ENCODE results near the gene PHF2. TPM values are rescaled to one million over a fixed set of nuclear protein-coding genes. Genes with fewer than 3 reads are reported as not detected.

PHF2 gene
- polyA plus RNA-seq, 2 donors, result 11.7 to 17.9 TPM

DNA sequence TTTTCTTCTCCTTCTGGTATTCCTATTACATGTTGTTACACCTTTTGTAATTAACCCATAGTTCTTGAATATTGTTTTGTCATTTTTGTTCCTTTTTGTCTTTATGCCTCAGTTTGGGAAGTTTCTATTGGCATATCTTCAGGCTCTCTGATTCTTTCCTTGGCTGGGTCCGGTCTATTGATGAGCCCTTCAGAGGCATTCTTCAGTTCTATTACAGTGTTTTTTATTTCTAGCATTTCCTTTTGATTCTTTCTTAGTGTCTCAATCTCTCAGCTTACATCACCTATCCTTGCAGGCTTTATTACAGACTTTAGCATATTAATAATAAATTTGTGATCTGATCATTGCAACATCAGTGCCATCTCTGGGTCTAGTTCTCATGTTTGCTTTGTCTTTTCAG, 33.8 kb downstream of the PHF2 start:
- Histone ChIP-seq H3K4me1 (ENCODE audit: control insufficient read depth in 2 of 2, insufficient read depth in 2 of 2, low read length in 1 of 2) (peaks cover 5 to 9% of the 10 kb centered on the region in 2 donors), H3K27ac (ENCODE audit: low read depth in 2 of 2, low read length in 1 of 2) (no peak overlapping the region), H3K27me3 (ENCODE audit: control insufficient read depth in 1 of 2, insufficient read depth in 2 of 2, low read length in 2 of 2) (no peaks in the 10 kb centered on the region), H3K9me3 (ENCODE audit: control insufficient read depth in 2 of 2, insufficient read depth in 1 of 2, low read depth in 1 of 2, low read length in 1 of 2) (peaks cover 0 to 2% of the 10 kb centered on the region in 2 donors), H3K36me3 (ENCODE audit: control insufficient read depth in 2 of 2, insufficient read depth in 2 of 2, low read length in 1 of 2) (no peaks in the 10 kb centered on the region), H3K4me3 (ENCODE audit: low read depth in 1 of 2, low read length in 2 of 2) (no peak overlapping the region)
- 96 to 100% methylated on average over 1 of the region's 1 CpG for WGBS, 2 donors

DNA sequence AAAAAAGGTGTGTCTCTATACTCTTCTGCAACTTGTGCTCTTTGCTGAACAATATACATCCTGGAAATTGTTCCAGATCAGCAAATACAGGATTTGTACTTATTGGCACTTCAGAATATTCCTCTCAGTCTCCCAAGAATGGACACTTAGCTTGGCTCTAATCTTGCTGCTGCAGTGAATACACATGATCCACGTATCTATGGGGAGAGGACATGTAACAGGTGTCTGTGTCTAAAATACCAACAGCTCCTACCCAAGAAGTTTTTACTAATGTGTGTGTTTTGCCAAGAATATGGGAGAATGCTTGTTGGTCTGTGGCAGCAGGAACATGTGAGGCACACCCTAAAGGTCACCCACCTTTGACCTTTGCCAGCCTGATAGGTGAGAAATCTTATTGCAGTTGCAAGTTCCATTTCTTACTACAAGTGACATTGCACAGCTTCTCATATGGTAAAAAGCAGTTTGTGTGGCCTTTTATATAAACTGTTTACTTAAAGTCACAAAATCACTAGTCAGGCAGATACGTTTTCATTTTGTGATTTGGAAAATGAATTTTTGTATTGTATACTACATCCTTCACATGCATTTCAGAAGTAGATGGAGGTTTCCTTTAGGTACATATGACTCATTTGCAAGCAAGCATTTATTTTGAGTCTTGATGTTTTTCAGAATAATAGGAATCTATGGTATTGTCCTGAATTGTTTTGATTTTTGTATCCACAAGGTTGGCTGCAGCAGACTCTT, 35.8 kb downstream of the PHF2 start:
- peaks cover 0 to 2% of the 10 kb centered on the region in 2 donors for H3K9me3 ChIP-seq (ENCODE audit: control insufficient read depth in 2 of 2, insufficient read depth in 1 of 2, low read depth in 1 of 2, low read length in 1 of 2)
- peaks cover 5 to 9% of the 10 kb centered on the region in 2 donors for H3K4me1 ChIP-seq (ENCODE audit: control insufficient read depth in 2 of 2, insufficient read depth in 2 of 2, low read length in 1 of 2)
- no peak overlapping the region for H3K4me3 ChIP-seq (ENCODE audit: low read depth in 1 of 2, low read length in 2 of 2)
- no peaks in the 10 kb centered on the region for H3K27me3 ChIP-seq (ENCODE audit: control insufficient read depth in 1 of 2, insufficient read depth in 2 of 2, low read length in 2 of 2)
- no peak overlapping the region for H3K27ac ChIP-seq (ENCODE audit: low read depth in 2 of 2, low read length in 1 of 2)
- 42 to 53% methylated on average over 2 of the region's 2 CpGs for WGBS, 2 donors
- no peaks in the 10 kb centered on the region for H3K36me3 ChIP-seq (ENCODE audit: control insufficient read depth in 2 of 2, insufficient read depth in 2 of 2, low read length in 1 of 2)

DNA sequence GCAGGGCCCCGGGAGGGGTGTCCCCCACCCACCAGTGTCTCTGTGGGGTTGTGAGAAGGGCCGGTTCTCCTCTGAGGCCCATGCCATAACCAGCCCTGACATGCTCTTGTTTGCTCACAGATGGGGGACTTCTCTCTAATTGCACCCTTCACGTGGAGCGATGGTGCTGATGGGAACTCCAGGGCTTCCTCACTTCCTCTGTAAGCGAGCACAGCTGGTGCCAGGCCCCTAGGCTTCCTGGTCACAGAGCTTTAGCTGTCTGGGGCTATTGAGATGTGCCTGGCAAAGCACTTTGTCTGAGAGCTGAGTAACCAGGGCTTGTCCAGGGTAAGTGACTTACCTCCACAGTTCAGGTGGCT, 36.4 kb downstream of the PHF2 start:
- Histone ChIP-seq H3K27me3 (ENCODE audit: control insufficient read depth in 1 of 2, insufficient read depth in 2 of 2, low read length in 2 of 2) (no peaks in the 10 kb centered on the region), H3K36me3 (ENCODE audit: control insufficient read depth in 2 of 2, insufficient read depth in 2 of 2, low read length in 1 of 2) (no peaks in the 10 kb centered on the region), H3K9me3 (ENCODE audit: control insufficient read depth in 2 of 2, insufficient read depth in 1 of 2, low read depth in 1 of 2, low read length in 1 of 2) (peaks cover 0 to 2% of the 10 kb centered on the region in 2 donors), H3K4me3 (ENCODE audit: low read depth in 1 of 2, low read length in 2 of 2) (no peak overlapping the region), H3K4me1 (ENCODE audit: control insufficient read depth in 2 of 2, insufficient read depth in 2 of 2, low read length in 1 of 2) (peaks cover 5 to 9% of the 10 kb centered on the region in 2 donors), H3K27ac (ENCODE audit: low read depth in 2 of 2, low read length in 1 of 2) (no peak overlapping the region)
- 23 to 41% methylated on average over 5 of the region's 5 CpGs for WGBS, 2 donors

DNA sequence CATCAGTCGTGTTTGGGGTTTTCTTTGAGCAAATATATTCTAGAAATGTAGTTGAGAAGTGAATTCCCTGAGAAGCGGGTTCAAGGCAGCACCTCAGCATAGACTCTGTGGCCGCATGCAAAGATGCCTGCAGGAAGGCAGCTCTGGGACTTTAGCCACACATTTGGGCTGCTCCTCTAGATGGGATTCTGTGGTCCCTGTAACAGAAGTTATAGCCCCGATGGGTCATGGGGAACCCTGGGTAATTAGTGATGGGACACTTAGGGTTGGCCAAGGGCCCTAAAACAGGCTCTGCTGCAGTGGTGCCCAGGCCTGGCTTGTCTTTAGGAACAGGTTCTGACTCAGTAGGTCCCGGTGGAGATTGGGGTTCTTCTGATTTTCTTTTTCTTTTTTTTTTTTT, 36.8 kb downstream of the PHF2 start:
- H3K4me3 ChIP-seq (ENCODE audit: low read depth in 1 of 2, low read length in 2 of 2), result no peak overlapping the region
- WGBS, 2 donors, result 83 to 92% methylated on average over 5 of the region's 5 CpGs
- H3K9me3 ChIP-seq (ENCODE audit: control insufficient read depth in 2 of 2, insufficient read depth in 1 of 2, low read depth in 1 of 2, low read length in 1 of 2), result peaks cover 0 to 2% of the 10 kb centered on the region in 2 donors
- peaks cover 5 to 9% of the 10 kb centered on the region in 2 donors for H3K4me1 ChIP-seq (ENCODE audit: control insufficient read depth in 2 of 2, insufficient read depth in 2 of 2, low read length in 1 of 2)
- peaks cover 0 to 1% of the 10 kb centered on the region in 2 donors for H3K36me3 ChIP-seq (ENCODE audit: control insufficient read depth in 2 of 2, insufficient read depth in 2 of 2, low read length in 1 of 2)
- no peak overlapping the region for H3K27ac ChIP-seq (ENCODE audit: low read depth in 2 of 2, low read length in 1 of 2)
- no peaks in the 10 kb centered on the region for H3K27me3 ChIP-seq (ENCODE audit: control insufficient read depth in 1 of 2, insufficient read depth in 2 of 2, low read length in 2 of 2)

DNA sequence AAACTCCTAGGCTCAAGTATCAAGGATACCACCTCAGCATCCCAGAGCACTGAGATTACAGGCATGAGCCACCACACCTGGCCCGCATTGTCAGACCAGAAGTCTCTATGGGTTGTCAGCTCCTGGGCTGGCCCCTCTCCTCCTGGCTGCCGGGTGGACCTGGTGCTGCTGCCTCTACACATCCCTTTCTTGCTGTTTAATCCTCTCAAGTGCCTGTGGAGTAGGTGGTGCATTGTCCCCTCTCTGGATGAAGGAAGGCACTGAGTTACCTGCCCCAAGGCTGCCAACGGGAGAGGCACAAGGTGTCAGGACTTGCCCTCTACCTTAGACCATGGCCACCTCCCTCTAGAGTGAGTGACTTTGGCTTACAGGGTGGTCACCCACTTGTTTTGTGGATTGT, 37.4 kb downstream of the PHF2 start:
- WGBS, 2 donors, result 43 to 78% methylated on average over 3 of the region's 3 CpGs
- peaks cover 5 to 9% of the 10 kb centered on the region in 2 donors for H3K4me1 ChIP-seq (ENCODE audit: control insufficient read depth in 2 of 2, insufficient read depth in 2 of 2, low read length in 1 of 2)
- H3K4me3 ChIP-seq (ENCODE audit: low read depth in 1 of 2, low read length in 2 of 2), result no peak overlapping the region
- H3K9me3 ChIP-seq (ENCODE audit: control insufficient read depth in 2 of 2, insufficient read depth in 1 of 2, low read depth in 1 of 2, low read length in 1 of 2), result peaks cover 0 to 2% of the 10 kb centered on the region in 2 donors
- H3K36me3 ChIP-seq (ENCODE audit: control insufficient read depth in 2 of 2, insufficient read depth in 2 of 2, low read length in 1 of 2), result peaks cover 0 to 3% of the 10 kb centered on the region in 2 donors
- no peak overlapping the region for H3K27ac ChIP-seq (ENCODE audit: low read depth in 2 of 2, low read length in 1 of 2)
- H3K27me3 ChIP-seq (ENCODE audit: control insufficient read depth in 1 of 2, insufficient read depth in 2 of 2, low read length in 2 of 2), result no peaks in the 10 kb centered on the region

DNA sequence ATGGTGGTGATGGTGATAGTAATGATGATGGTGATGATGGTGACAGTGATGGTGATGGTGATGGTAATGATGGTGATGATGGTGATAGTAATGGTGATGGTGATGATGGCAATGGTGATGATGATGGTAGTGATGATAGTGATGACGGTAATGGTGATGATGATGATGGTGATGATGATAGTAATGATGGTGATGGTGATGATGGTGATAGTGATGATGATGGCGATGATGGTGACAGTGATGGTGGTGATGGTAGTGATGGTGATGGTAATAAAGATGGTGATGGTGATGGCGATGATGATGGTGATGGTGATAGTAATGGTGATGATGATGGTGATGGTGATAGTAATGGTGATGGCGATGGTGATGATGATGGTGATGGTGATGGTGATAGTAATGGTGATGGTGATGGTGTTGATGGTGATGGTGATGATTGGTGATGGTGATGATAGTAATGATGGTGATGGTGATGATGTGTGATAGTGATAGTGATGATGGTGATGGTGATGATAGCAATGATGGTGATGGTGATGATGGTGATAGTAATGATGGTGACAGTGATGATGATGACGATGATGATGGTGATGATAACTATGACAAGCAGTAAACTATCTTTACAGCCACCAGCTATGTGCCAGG, 38.6 kb downstream of the PHF2 start:
- Histone ChIP-seq H3K4me1 (ENCODE audit: control insufficient read depth in 2 of 2, insufficient read depth in 2 of 2, low read length in 1 of 2) (peaks cover 5 to 14% of the 10 kb centered on the region in 2 donors), H3K27me3 (ENCODE audit: control insufficient read depth in 1 of 2, insufficient read depth in 2 of 2, low read length in 2 of 2) (no peaks in the 10 kb centered on the region), H3K9me3 (ENCODE audit: control insufficient read depth in 2 of 2, insufficient read depth in 1 of 2, low read depth in 1 of 2, low read length in 1 of 2) (no peaks in the 10 kb centered on the region), H3K36me3 (ENCODE audit: control insufficient read depth in 2 of 2, insufficient read depth in 2 of 2, low read length in 1 of 2) (peaks cover 0 to 3% of the 10 kb centered on the region in 2 donors), H3K4me3 (ENCODE audit: low read depth in 1 of 2, low read length in 2 of 2) (no peak overlapping the region), H3K27ac (ENCODE audit: low read depth in 2 of 2, low read length in 1 of 2) (no peak overlapping the region)
- 85 to 91% methylated on average over 5 of the region's 5 CpGs for WGBS, 2 donors

DNA sequence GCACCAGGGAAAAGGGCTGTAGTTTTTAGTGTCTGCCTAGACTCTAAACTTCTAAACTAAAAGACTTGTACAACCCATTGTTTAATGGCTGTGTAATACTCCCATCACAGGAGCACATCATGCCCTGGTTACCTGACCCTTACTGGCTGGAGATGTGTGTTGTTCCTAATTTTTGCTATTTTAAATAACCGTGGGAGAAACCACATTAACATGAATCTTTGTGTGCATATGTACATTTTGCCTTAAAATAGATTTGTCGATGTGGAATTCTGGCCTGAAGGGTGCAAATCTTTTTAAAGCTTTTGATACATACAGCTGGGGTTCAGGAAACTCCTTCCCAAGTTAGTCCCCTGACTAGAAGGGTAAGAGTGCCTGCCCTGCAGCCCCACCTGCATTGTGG, 39.7 kb downstream of the PHF2 start:
- Histone ChIP-seq H3K4me3 (ENCODE audit: low read depth in 1 of 2, low read length in 2 of 2) (no peak overlapping the region), H3K4me1 (ENCODE audit: control insufficient read depth in 2 of 2, insufficient read depth in 2 of 2, low read length in 1 of 2) (peaks cover 5 to 14% of the 10 kb centered on the region in 2 donors), H3K27ac (ENCODE audit: low read depth in 2 of 2, low read length in 1 of 2) (no peak overlapping the region), H3K9me3 (ENCODE audit: control insufficient read depth in 2 of 2, insufficient read depth in 1 of 2, low read depth in 1 of 2, low read length in 1 of 2) (no peaks in the 10 kb centered on the region), H3K36me3 (ENCODE audit: control insufficient read depth in 2 of 2, insufficient read depth in 2 of 2, low read length in 1 of 2) (peaks cover 0 to 3% of the 10 kb centered on the region in 2 donors), H3K27me3 (ENCODE audit: control insufficient read depth in 1 of 2, insufficient read depth in 2 of 2, low read length in 2 of 2) (no peaks in the 10 kb centered on the region)
- WGBS, 2 donors, result 68 to 88% methylated on average over 2 of the region's 2 CpGs

DNA sequence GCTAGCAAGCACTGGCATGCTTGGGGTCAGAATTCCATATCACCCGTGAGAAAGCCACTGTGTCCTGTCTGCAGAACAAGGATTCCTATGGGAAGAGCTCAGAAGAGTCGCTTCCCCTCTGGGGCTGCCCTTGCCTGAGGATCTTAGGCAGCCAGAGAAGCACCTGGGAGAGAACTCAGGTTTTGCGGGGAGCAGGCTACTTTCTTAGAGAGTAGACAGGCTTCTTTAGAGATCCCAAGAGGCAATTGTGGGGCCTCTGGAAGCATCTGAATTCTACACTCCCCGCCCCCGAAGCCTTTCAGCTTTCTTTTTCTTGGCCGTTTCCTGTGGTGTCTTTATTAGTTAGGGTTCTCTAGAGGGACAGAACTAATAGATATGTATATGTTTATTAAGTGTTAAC, 40.9 kb downstream of the PHF2 start:
- no peak overlapping the region for H3K4me3 ChIP-seq (ENCODE audit: low read depth in 1 of 2, low read length in 2 of 2)
- WGBS, 2 donors, result 76 to 82% methylated on average over 6 of the region's 6 CpGs
- peaks cover 0 to 3% of the 10 kb centered on the region in 2 donors for H3K36me3 ChIP-seq (ENCODE audit: control insufficient read depth in 2 of 2, insufficient read depth in 2 of 2, low read length in 1 of 2)
- no peaks in the 10 kb centered on the region for H3K27me3 ChIP-seq (ENCODE audit: control insufficient read depth in 1 of 2, insufficient read depth in 2 of 2, low read length in 2 of 2)
- no peaks in the 10 kb centered on the region for H3K9me3 ChIP-seq (ENCODE audit: control insufficient read depth in 2 of 2, insufficient read depth in 1 of 2, low read depth in 1 of 2, low read length in 1 of 2)
- H3K27ac ChIP-seq (ENCODE audit: low read depth in 2 of 2, low read length in 1 of 2), result no peak overlapping the region
- peaks cover 7 to 14% of the 10 kb centered on the region in 2 donors for H3K4me1 ChIP-seq (ENCODE audit: control insufficient read depth in 2 of 2, insufficient read depth in 2 of 2, low read length in 1 of 2)

DNA sequence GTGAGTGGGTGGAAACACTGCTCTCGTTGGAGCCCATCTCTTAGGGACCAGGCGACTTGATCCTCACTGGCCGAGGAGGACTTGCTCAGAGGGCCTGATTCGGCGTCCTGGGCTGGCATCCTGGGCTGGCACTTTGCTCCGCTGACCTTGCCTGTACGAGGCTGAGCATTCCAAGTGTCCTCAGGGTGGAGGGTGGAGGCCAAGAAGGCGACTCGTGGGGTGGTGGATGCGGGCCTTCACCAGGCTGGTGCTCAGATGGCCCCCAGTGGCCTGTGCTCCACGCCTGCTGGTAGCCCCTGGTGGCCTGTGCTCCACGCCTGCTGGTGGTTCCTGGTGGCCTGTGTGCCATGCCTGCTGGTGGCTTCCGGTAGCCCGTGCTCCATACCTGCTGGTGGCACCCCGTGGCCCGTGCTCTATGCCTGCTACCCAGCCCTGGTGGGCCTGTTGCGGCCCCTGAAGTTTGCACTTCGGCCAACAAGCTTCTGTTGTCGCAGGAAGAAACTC, 42.9 kb downstream of the PHF2 start:
- H3K4me1 ChIP-seq (ENCODE audit: control insufficient read depth in 2 of 2, insufficient read depth in 2 of 2, low read length in 1 of 2), result peaks cover 3 to 6% of the 10 kb centered on the region in 2 donors
- peaks cover 0 to 3% of the 10 kb centered on the region in 2 donors for H3K36me3 ChIP-seq (ENCODE audit: control insufficient read depth in 2 of 2, insufficient read depth in 2 of 2, low read length in 1 of 2)
- no peaks in the 10 kb centered on the region for H3K9me3 ChIP-seq (ENCODE audit: control insufficient read depth in 2 of 2, insufficient read depth in 1 of 2, low read depth in 1 of 2, low read length in 1 of 2)
- H3K27me3 ChIP-seq (ENCODE audit: control insufficient read depth in 1 of 2, insufficient read depth in 2 of 2, low read length in 2 of 2), result no peaks in the 10 kb centered on the region
- 87 to 93% methylated on average over 19 of the region's 19 CpGs for WGBS, 2 donors
- no peak overlapping the region for H3K27ac ChIP-seq (ENCODE audit: low read depth in 2 of 2, low read length in 1 of 2)
- no peak overlapping the region for H3K4me3 ChIP-seq (ENCODE audit: low read depth in 1 of 2, low read length in 2 of 2)
